ENCODE results near the gene ADARB1. TPM values are rescaled to one million over a fixed set of nuclear protein-coding genes. Genes with fewer than 3 reads are reported as not detected.

ADARB1 gene
- total and polyA plus RNA-seq, 2 of the 8 experiments (the other 6 are each of a cell fraction or from before 2014, with no cell fraction given), result 4.7 to 14.9 TPM

DNA sequence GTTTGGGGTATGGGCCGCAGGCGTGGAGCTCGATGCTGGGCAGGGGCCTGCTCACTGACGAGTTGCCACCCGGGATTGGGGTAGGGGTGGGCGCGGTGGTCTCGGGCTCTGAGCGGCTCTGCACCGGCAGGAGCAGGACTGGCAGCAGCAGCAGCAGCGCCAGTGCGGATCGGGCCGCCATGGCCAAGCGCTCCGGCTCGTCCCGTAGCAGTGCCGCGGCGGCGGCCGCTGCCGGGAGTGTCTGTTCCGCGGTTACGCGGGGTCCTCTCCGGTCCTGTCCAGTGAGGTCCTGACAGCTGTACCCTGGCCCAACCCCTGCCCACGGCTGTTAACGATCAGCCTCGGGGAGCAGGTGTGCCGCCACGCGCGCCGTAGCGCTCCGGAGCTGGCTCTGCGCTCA, 26.5 kb downstream of the ADARB1 start:
- Histone ChIP-seq H3K14ac (ENCODE audit: insufficient read length) (no peak overlapping the region), H3K23me2 (ENCODE audit: low read depth, low read length) (no peaks in the 10 kb centered on the region; the same call in 1 of the 2 replicates), H3K56ac (replicated peaks; ENCODE audit: insufficient read length, low read depth, low read length) (no peak overlapping the region), H4K5ac (ENCODE audit: insufficient read length, low read depth, low read length) (no peak overlapping the region), H3K4ac (replicated peaks; ENCODE audit: insufficient read length, low read depth, low read length) (no peak overlapping the region), H3K23ac (ENCODE audit: insufficient read length) (no peak overlapping the region), H2AK5ac (ENCODE audit: low read depth, low read length) (no peak overlapping the region), H3K79me2 (ENCODE audit: control insufficient read depth in 1 of 2, insufficient read depth in 2 of 2, low read length in 2 of 2) (no peaks in the 10 kb centered on the region), H3K4me3 (ENCODE audit: extremely low read depth in 1 of 4, insufficient read depth in 2 of 4, low read depth in 3 of 4, low read length in 4 of 4) (no peak overlapping the region), H3K36me3 (ENCODE audit: control insufficient read depth in 2 of 4, insufficient read depth in 4 of 4, low read length in 3 of 4) (no peaks in the 10 kb centered on the region), H3K18ac (ENCODE audit: extremely low read depth, low read length) (no peak overlapping the region), H2BK5ac (ENCODE audit: low read depth, low read length) (no peak overlapping the region), H4K8ac (ENCODE audit: extremely low read depth, insufficient read depth, low read length) (no peak overlapping the region; the same call in 1 of the 2 replicates), H2BK120ac (replicated peaks; ENCODE audit: low read depth, low read length) (no peak overlapping the region), H3K27ac (ENCODE audit: low read depth, low read length) (no peak overlapping the region), H4K20me1 (replicated peaks in 1 of 2; ENCODE audit: control insufficient read depth in 1 of 2, insufficient read depth in 2 of 2, low read length in 2 of 2) (peaks cover 0 to 9% of the 10 kb centered on the region in 2 experiments), H2BK20ac (ENCODE audit: low read length) (no peak overlapping the region), H3K4me2 (ENCODE audit: insufficient read depth in 1 of 2, low read depth in 2 of 2, low read length in 2 of 2) (no peak overlapping the region), H2BK12ac (ENCODE audit: low read depth, low read length) (no peak overlapping the region), H3K4me1 (replicated peaks in 1 of 4; ENCODE audit: control insufficient read depth in 3 of 4, insufficient read depth in 4 of 4, low read length in 3 of 4) (no peaks in the 10 kb centered on the region; a peak in 1 of 7 replicates), H4K91ac (replicated peaks; ENCODE audit: insufficient read length, low read length) (no peak overlapping the region), H3K9me3 (ENCODE audit: insufficient read depth in 2 of 2, low read depth in 1 of 2, low read length in 1 of 2) (no peaks in the 10 kb centered on the region), H3K9ac (replicated peaks in 1 of 4; ENCODE audit: extremely low read depth in 1 of 4, low read depth in 3 of 4, low read length in 3 of 4) (no peak overlapping the region), H3K27me3 (replicated peaks in 1 of 4; ENCODE audit: control insufficient read depth in 3 of 4, extremely low read depth in 1 of 4, insufficient read depth in 3 of 4, low read length in 3 of 4) (no peaks in the 10 kb centered on the region), H2AFZ (ENCODE audit: low read length) (no peak overlapping the region), H3K79me1 (ENCODE audit: low read depth, low read length) (peaks cover 5% of the 10 kb centered on the region; the same call in 1 of the 2 replicates), H2BK15ac (ENCODE audit: low read length) (no peak overlapping the region)
- DNase-seq (ENCODE audit: low read depth in 1 of 2, low spot score in 2 of 2) (no peak), FAIRE-seq (no peak)
- CTCF ChIA-PET (ENCODE audit: partially characterized antibody), result interaction anchor here (0.6 to 9.5 kb wide), 4 partner anchors 27 to 89 kb away, joined by 3 to 99 read pairs (median 42); no protein-coding TSS in a partner anchor
- 91% methylated on average over 22 of the region's 40 CpGs; no CpG with 5 or more reads in 1 of the 2 experiments for WGBS, 2 experiments (ENCODE audit: extremely low coverage in 1 of 2, insufficient coverage in 1 of 2, insufficient read length in 1 of 2, insufficient replicate concordance in 2 of 2, low coverage in 1 of 2, low lambda C conversion rate in 2 of 2, missing lambda C conversion rate in 1 of 2)
- POLR2A ChIA-PET (ENCODE audit: partially characterized antibody), result interaction anchor here (0.7 to 0.9 kb wide), 2 partner anchors 9 to 39 kb away, joined by 3 read pairs; no protein-coding TSS in a partner anchor
- TF ChIP-seq CREB1 (IDR thresholded peaks at IDR 0.05) (no peak), SP4 (IDR thresholded peaks at IDR 0.05; ENCODE audit: low read length) (no peak), CBX8 (IDR thresholded peaks at IDR 0.05; ENCODE audit: borderline replicate concordance, low read depth, low read length) (no peak), TEAD4 (IDR thresholded peaks at IDR 0.05; ENCODE audit: low read depth, low read length) (no peak), GTF2F1 (IDR thresholded peaks at IDR 0.05; ENCODE audit: borderline replicate concordance, low read depth, low read length) (no peak), CBX5 (IDR thresholded peaks at IDR 0.05; ENCODE audit: low read depth, low read length) (no peak), POU5F1 (IDR thresholded peaks at IDR 0.05; ENCODE audit: low read depth, low read length) (no peak), JUN (IDR thresholded peaks at IDR 0.05; ENCODE audit: low read depth, low read length) (no peak), TCF12 (IDR thresholded peaks at IDR 0.05; ENCODE audit: low read depth, low read length) (no peak), TAF7 (optimal IDR thresholded peaks at IDR 0.05; ENCODE audit: borderline replicate concordance, low read depth, low read length) (no peak), SP1 (IDR thresholded peaks at IDR 0.05; ENCODE audit: low read depth, low read length) (no peak)

Measured in H1 (cell line).